ENCODE measurements around the gene TMEM51. TPM values are rescaled to one million over a fixed set of nuclear protein-coding genes. Genes with fewer than 3 reads are reported as not detected.

TMEM51 gene
- total and polyA plus RNA-seq, 10 of the 15 experiments (the other 5 are each of a cell fraction or from before 2014, with no cell fraction given), result 0.55 to 4.8 (median 3.1) TPM

DNA sequence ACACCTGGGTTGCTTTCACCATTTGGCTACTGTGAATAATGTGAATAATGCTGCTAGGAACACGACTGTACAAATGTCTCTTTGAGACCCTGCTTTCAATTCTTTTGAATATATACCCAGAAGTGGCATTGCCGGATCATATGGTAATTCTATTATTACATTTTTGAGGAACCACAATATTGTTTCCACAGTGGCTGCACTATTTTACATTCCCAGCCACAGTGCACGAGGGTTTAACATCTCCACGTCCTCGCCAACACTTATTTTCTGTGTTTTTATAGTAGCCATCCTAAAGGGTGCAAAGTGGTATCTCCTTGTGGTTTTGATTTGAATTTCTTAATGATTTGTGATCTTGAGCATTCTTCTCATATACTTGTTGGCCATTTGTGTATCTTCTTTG is 109.2 kb downstream of the TMEM51 start:
- Histone ChIP-seq H3K79me2 (ENCODE audit: control insufficient read depth, insufficient read depth, low read length) (no peaks in the 10 kb centered on the region), H4K20me1 (ENCODE audit: control insufficient read depth, insufficient read depth) (no peaks in the 10 kb centered on the region), H3K27ac (ENCODE audit: control insufficient read depth, insufficient read depth) (no peak overlapping the region), H3K4me2 (ENCODE audit: control insufficient read depth, insufficient read depth) (no peak overlapping the region), H3K4me1 (ENCODE audit: control insufficient read depth, insufficient read depth, low read length) (peaks cover 19% of the 10 kb centered on the region), H3K9me3 (replicated peaks; ENCODE audit: control insufficient read depth, insufficient read depth, low read length) (peaks cover 1% of the 10 kb centered on the region; the same call in 1 of the 3 replicates), H3K4me3 (no peak overlapping the region), H3K9ac (ENCODE audit: control insufficient read depth, insufficient read depth, low read length) (no peak overlapping the region), H2AFZ (ENCODE audit: control insufficient read depth, low read depth, low read length) (no peak overlapping the region), H3K36me3 (ENCODE audit: control insufficient read depth in 2 of 2, insufficient read depth in 2 of 2, low read length in 1 of 2) (no peaks in the 10 kb centered on the region), H3K27me3 (replicated peaks in 1 of 2; ENCODE audit: control insufficient read depth in 2 of 2, insufficient read depth in 2 of 2, low read length in 1 of 2) (no peaks in the 10 kb centered on the region)
- ChIA-PET CTCF (interaction anchor here (0.7 to 2.8 kb wide), 7 partner anchors 9 to 166 kb away, joined by 3 to 22 read pairs (median 7); partner anchors contain the start of gene TMEM51), SMC1A (ENCODE audit: uncharacterized antibody, unreplicated experiment) (interaction anchor here (0.9 to 5.3 kb wide), 9 partner anchors 8 to 104 kb away, joined by 3 to 46 read pairs (median 6); partner anchors contain the start of gene FHAD1), RAD21 (ENCODE audit: unreplicated experiment) (interaction anchor here (1.7 to 3.0 kb wide), 4 partner anchors 9 to 31 kb away, joined by 4 to 18 read pairs (median 15); no protein-coding TSS in a partner anchor), POLR2A (interaction anchor here (0.7 to 4.7 kb wide), 5 partner anchors 12 to 111 kb away, joined by 3 to 17 read pairs (median 9); partner anchors contain the start of gene FHAD1)
- in situ Hi-C loops (cut with MboI), result no loop called here
- no TSS peak for BruUV-seq (replicated peaks)
- ATAC-seq (no peak), DNase-seq (ENCODE audit: low read depth, low spot score) (no peak), FAIRE-seq (no peak)
- TF ChIP-seq, protein P1, sequence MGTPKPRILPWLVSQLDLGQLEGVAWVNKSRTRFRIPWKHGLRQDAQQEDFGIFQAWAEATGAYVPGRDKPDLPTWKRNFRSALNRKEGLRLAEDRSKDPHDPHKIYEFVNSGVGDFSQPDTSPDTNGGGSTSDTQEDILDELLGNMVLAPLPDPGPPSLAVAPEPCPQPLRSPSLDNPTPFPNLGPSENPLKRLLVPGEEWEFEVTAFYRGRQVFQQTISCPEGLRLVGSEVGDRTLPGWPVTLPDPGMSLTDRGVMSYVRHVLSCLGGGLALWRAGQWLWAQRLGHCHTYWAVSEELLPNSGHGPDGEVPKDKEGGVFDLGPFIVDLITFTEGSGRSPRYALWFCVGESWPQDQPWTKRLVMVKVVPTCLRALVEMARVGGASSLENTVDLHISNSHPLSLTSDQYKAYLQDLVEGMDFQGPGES (IDR thresholded peaks at IDR 0.05), result no peak
- TF ChIP-seq CREM (IDR thresholded peaks at IDR 0.05; ENCODE audit: low read depth) (no peak), CUX1 (IDR thresholded peaks at IDR 0.05; ENCODE audit: insufficient replicate concordance, low read depth, low read length) (no peak), SUPT20H (IDR thresholded peaks at IDR 0.05; ENCODE audit: borderline replicate concordance, control insufficient read depth, low read depth, low read length) (no peak), NRF1 (conservative IDR thresholded peaks at IDR 0.05; ENCODE audit: low read depth, low read length) (no peak), SUZ12 (IDR thresholded peaks at IDR 0.05; ENCODE audit: unreplicated experiment) (no peak), SREBF2 (IDR thresholded peaks at IDR 0.05; ENCODE audit: low read length) (no peak), NR2C1 (IDR thresholded peaks at IDR 0.05) (no peak), NR2C2 (IDR thresholded peaks at IDR 0.05; ENCODE audit: borderline replicate concordance, control insufficient read depth, insufficient read length, low read depth) (no peak), ZNF384 (IDR thresholded peaks at IDR 0.05; ENCODE audit: borderline replicate concordance, low read depth, low read length) (no peak), ZNF207 (IDR thresholded peaks at IDR 0.05; ENCODE audit: borderline replicate concordance) (no peak)
- TF ChIP-seq, protein P2, sequence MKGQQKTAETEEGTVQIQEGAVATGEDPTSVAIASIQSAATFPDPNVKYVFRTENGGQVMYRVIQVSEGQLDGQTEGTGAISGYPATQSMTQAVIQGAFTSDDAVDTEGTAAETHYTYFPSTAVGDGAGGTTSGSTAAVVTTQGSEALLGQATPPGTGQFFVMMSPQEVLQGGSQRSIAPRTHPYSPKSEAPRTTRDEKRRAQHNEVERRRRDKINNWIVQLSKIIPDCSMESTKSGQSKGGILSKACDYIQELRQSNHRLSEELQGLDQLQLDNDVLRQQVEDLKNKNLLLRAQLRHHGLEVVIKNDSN (IDR thresholded peaks at IDR 0.05; ENCODE audit: borderline replicate concordance, extremely low read length, insufficient read depth, low read depth, low read length), result no peak
- WGBS (ENCODE audit: insufficient coverage, insufficient replicate concordance, low lambda C conversion rate, missing lambda C conversion rate), result 54% methylated on average over 5 of the region's 5 CpGs
- intact Hi-C loops (cut with micrococcal nuclease; ENCODE audit: unreplicated experiment), result no loop called here

Measured in GM12878 (cell line).